OCI-M2 (cell line): Measurements from ENCODE around the gene BRMS1.
A peak's percentile ranks its signal among the peaks of the same experiment; 100 is the strongest.
"Not testable (repeated sequence)": the region's sequence is repeated elsewhere in the genome, so short reads cannot be mapped to it uniquely, and the experiment has no call there.

Experiments
- DNase-seq: peaks from one replicate; lab custom pipeline; 2025; ENCODE audit not compliant: unreplicated experiment; lab: John Stamatoyannopoulos, UW

BRMS1 gene, protein sequence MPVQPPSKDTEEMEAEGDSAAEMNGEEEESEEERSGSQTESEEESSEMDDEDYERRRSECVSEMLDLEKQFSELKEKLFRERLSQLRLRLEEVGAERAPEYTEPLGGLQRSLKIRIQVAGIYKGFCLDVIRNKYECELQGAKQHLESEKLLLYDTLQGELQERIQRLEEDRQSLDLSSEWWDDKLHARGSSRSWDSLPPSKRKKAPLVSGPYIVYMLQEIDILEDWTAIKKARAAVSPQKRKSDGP

GRCh38 chr11:66344550-66345315, at the start of gene BRMS1:
Gene BRMS1, minus strand, starts transcription at chr11:66345104. Its CDS starts 2,870 bp downstream, at chr11:66342234.
- DNase-seq: peak; percentile 64

DNA sequence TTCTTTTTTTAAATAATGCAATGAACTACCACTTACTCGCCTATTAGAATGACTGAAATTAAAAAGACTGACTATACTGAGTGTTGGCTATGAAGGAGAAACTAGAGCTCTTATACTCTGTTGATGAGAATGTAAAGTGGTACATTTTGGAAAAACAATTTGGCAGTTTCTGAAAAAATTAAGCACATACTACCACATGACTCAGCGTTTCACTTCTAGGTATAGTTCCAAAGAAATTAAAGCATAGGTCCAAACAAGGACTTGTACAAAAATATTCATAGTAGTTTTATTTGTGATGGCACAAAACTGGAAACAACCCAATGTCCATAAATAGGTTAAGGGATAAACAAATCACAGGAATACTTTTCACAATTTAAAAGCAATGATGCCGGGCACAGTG, 49.0 kb upstream of the BRMS1 start:
- no peak for DNase-seq

GRCh38 chr11:66391322-66391721, 46.4 kb upstream of the BRMS1 start:
- no peak for DNase-seq

DNA sequence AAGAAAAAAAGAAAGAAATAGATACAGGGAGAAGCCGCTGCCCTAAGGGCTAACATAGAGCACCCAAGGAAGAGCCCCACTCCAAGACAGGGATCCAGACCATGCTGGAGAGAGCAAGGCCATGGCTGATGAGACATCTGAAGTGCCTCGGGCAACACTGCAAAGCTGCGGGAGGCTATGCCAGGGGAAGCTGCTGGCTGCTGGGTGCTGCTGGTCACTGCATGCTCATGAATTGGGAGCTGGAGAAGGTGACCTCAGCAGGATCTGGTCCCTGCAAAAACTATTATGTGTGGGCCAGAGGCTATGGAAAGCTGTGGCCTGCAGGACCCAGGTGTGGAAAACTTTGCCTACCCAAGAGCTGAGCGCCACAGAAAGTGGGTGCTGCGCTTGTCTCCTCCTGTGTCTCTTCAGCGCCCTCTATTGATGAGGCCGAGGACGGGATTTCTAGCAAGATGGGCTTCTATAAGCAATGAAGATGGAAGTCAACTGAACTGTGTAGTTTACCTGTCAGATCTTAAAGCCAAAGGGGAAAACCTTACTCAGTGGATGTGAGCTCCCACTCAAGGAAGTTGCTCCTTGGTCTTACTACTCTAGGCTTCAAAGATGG, 44.0 kb upstream of the BRMS1 start:
- DNase-seq: no peak

- peak; percentile 50 for DNase-seq
Measured at GRCh38 chr11:66386171-66387069, 41.5 kb upstream of the BRMS1 start.

GRCh38 chr11:66384316-66384715, 39.4 kb upstream of the BRMS1 start:
- not testable (repeated sequence) for DNase-seq

DNA sequence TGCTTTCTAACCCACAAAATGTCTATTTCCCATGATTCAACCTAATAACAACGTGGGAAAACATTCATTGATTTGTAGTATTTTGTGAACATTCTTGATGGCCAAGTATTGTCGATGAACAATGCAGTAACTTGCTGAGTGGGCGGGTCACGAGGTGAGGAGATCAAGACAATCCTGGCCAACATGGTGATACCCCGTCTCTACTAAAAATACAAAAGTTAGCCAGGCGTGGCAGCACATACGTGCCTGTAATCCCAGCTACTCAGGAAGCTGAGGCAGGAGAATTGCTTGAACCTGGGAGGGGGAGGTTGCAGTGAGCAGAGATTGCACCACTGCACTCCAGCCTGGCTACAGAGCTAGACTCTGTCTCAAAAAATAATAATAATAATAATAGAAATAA, 35.4 kb upstream of the BRMS1 start:
- DNase-seq: not testable (repeated sequence)

- DNase-seq: not testable (repeated sequence)
Measured at GRCh38 chr11:66373690-66374287, 28.9 kb upstream of the BRMS1 start.

GRCh38 chr11:66373265-66373664, 28.4 kb upstream of the BRMS1 start:
- DNase-seq: no peak

GRCh38 chr11:66371627-66372415, 26.9 kb upstream of the BRMS1 start, which contains the start of gene SLC29A2:
Gene SLC29A2, minus strand, starts transcription at chr11:66371760. Its CDS starts 169 bp downstream, at chr11:66371591.
- DNase-seq: no peak

- DNase-seq: no peak
Measured at GRCh38 chr11:66369073-66369894, 24.4 kb upstream of the BRMS1 start.

- no peak for DNase-seq
Measured at GRCh38 chr11:66368484-66368883, 23.6 kb upstream of the BRMS1 start.

- DNase-seq: no peak
Measured at GRCh38 chr11:66367561-66368312, 22.8 kb upstream of the BRMS1 start.

DNA sequence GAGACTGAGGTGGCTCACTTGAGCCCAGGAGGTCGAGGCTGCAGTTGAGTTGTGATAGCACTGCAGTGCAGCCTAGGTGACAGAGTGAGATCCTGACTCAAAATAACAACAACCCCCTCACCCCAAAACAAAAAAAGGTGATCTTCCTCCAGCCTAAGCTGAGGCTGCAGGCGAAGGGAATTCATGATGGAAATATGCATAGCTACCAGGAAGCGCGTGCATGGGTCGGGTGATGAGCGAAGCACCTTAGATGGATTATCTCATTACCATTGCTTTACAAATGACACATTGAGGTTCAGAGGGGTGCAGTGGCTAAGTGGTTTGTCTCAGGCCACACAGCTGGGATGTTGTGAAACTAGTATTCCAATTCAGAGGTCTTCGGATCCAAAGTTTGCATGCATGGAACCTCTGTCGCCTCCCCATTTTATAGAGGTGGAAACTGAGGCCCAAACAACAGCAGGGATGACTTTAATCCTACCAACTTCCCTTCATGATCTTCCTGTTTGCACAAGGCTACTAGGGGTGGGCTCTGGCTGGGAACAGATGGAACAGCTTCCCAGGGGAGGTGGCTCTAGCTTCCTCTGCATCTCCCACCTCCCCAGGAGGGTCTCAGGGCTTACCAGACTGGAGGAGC, 22.1 kb upstream of the BRMS1 start:
- DNase-seq: no peak

GRCh38 chr11:66365711-66366619, 21.1 kb upstream of the BRMS1 start:
- DNase-seq: no peak

DNA sequence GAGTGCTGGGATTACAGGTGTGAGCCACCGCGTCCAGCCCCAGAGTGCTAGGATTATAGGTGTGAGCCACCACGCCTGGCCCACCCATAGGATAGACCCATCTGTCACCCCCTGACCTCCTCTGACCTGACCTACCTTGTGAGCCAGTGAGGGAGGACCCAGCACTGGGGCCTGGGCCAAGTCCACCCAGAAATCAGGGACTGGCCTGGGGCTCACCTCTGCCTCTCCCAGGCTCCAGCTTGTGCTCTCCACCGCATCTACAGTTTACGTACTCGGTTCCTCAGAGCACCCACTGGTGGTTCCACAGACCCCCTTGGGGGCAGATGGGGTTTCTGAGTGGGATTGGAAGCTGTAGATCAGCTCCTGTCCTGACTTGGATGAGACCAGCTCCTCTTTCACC, 20.3 kb upstream of the BRMS1 start:
- DNase-seq: no peak
